Uterine smooth muscle cell (primary cell): ENCODE results near the gene ST6GAL2. TPM values are rescaled to one million over a fixed set of nuclear protein-coding genes. Genes with fewer than 3 reads are reported as not detected.

Experiments
- total RNA-seq: library from RNA; depleted of rRNA; stranded (reverse); fragments of >200 nt; gene quantifications from 2 replicates; pipeline ENCODE4 v1.2.3, GENCODE V29; 2014

The ST6GAL2 gene, protein sequence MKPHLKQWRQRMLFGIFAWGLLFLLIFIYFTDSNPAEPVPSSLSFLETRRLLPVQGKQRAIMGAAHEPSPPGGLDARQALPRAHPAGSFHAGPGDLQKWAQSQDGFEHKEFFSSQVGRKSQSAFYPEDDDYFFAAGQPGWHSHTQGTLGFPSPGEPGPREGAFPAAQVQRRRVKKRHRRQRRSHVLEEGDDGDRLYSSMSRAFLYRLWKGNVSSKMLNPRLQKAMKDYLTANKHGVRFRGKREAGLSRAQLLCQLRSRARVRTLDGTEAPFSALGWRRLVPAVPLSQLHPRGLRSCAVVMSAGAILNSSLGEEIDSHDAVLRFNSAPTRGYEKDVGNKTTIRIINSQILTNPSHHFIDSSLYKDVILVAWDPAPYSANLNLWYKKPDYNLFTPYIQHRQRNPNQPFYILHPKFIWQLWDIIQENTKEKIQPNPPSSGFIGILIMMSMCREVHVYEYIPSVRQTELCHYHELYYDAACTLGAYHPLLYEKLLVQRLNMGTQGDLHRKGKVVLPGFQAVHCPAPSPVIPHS
- total RNA-seq = 0.11 and 0.25 TPM in 2 replicates

DNA sequence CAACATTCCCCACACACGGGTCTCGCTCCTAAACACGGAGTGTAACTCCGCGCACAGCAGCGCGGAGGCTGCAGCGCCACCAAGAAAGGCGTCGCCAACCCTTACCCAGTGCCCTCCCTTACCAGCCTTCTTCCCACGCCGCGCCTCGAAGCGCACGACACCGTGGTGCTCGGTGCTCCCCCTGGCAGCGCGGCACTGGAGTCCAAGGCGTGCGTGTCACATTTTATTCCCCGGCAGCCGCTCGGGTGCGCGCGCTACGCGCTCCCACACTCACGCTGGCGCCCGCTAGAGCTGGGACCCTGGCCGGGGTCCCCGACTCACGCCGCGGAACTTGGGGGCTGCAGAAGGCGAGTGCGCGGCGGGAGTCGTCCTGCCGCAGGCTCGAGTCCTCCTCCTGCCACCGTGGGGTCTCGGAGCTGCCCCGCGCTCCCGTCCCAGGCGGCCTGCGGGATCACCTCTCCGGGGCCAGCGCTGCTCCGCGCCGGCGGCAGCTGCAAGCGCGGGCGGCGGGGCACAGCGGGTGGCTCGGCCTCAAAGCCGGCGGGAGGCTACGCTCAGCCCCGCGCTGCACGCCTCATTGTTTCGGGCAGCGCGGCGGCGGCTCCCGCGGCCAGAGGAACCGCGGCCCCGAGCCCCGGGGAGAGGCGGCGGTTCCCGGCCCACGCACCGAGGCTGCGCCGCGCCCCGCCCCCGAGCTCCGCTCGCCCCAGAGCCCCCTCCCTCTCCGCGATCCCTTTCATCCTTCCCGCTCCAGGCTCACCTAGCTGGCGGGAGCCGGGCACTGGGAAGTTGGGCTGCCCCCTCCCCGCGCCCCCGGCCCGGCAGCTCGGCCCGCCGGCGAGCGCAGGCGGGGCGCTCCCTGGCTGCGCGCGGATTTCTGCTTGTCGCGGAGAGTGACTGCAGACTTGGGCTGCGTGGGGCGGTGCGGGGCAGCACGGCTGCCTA is at the start of gene ST6GAL2:
TSS of gene ST6GAL2 (minus strand) at position 197 of the 945 bp plus-strand sequence. CDS start 42,190 bp downstream, outside the sequence.

